GM12892 (cell line): ENCODE measurements around the gene TGIF1.
"Not testable (repeated sequence)": the region's sequence is repeated elsewhere in the genome, so short reads cannot be mapped to it uniquely, and the experiment has no call there.

Experiments
- POLR2A ChIP-seq: IDR thresholded peaks from 2 replicates; pipeline ENCODE4 v1.6.1; 2011; ENCODE audit warnings: low read depth, low read length, control low read depth
- POLR2AphosphoS5 ChIP-seq: IDR thresholded peaks from 2 replicates; pipeline ENCODE4 v1.6.1; 2011; ENCODE audit warnings: low read depth, low read length, control low read depth

DNA sequence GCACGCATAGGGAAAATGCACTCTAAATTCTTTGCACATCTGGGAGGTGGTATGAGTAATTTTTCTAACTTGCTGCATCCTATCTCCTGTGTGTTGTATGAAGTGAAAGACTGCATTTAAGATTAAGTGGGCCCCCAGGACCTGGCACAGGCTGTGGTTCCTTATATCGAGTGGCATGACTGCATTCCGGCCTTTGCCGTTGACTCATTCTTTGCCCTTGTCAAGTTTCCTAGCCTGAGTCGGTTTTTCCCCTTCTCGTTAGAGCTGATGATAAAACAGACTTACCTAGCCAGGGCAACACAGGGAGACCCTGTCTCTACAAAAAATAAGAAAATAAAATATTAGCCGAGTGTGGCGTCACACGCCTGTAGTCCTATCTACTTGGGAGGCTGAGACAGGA, 37.4 kb upstream of the TGIF1 start:
- not testable (repeated sequence) for TF ChIP-seq POLR2A, POLR2AphosphoS5
